H9 (cell line): ENCODE data around the gene SAT2. TPM values are rescaled to one million over a fixed set of nuclear protein-coding genes. Genes with fewer than 3 reads are reported as not detected.
A peak's percentile ranks its signal among the peaks of the same experiment; 100 is the strongest.

Experiments
- DNase-seq: peaks from one replicate; pipeline ENCODE4 v3.0.0-alpha.2; 2017
- H2AFZ ChIP-seq: one replicate; pipeline ENCODE4 v1.6.1; 2013; ENCODE audit warnings: mild to moderate bottlenecking, low read length, control low read depth, moderate library complexity
- H2AK5ac ChIP-seq: 2 replicates; pipeline ENCODE4 v1.6.1; 2013; ENCODE audit warnings: low read length, control low read depth, mixed read lengths; ENCODE audit not compliant: insufficient read length
- H2BK120ac ChIP-seq: one replicate; pipeline ENCODE4 v1.6.1; 2013; ENCODE audit warnings: low read depth, mild to moderate bottlenecking, low read length, control low read depth, inconsistent platforms; ENCODE audit not compliant: poor library complexity, severe bottlenecking
- H2BK12ac ChIP-seq: 2 replicates; pipeline ENCODE4 v1.6.1; 2013; ENCODE audit warnings: low read length, control low read depth, mixed read lengths, low read depth; ENCODE audit not compliant: insufficient read length
- H2BK15ac ChIP-seq: 2 replicates; pipeline ENCODE4 v1.6.1; 2013; ENCODE audit warnings: low read depth, low read length, control low read depth
- H2BK20ac ChIP-seq: one replicate; pipeline ENCODE4 v1.6.1; 2013; ENCODE audit warnings: low read depth, mild to moderate bottlenecking, low read length, control low read depth, inconsistent platforms; ENCODE audit not compliant: poor library complexity, severe bottlenecking
- H2BK5ac ChIP-seq: 2 replicates; pipeline ENCODE4 v1.6.1; 2013; ENCODE audit warnings: low read length, control low read depth, mixed read lengths; ENCODE audit not compliant: insufficient read length
- H3K14ac ChIP-seq: 2 replicates; pipeline ENCODE4 v1.6.1; 2013; ENCODE audit warnings: low read length, control low read depth; ENCODE audit not compliant: insufficient read depth
- H3K18ac ChIP-seq: 2 replicates; pipeline ENCODE4 v1.6.1; 2013; ENCODE audit warnings: low read depth, mild to moderate bottlenecking, mixed read lengths, low read length, control low read depth; ENCODE audit not compliant: insufficient read length
- H3K23ac ChIP-seq: 2 replicates; pipeline ENCODE4 v1.6.1; 2013; ENCODE audit warnings: low read length, control low read depth, mixed read lengths, low read depth; ENCODE audit not compliant: insufficient read length
- H3K23me2 ChIP-seq: 2 replicates; pipeline ENCODE4 v1.6.1; 2013; ENCODE audit warnings: low read depth, mild to moderate bottlenecking, mixed read lengths, low read length, control low read depth; ENCODE audit not compliant: insufficient read length, poor library complexity, severe bottlenecking
- H3K27ac ChIP-seq: 2 replicates; pipeline ENCODE4 v1.5.1; 2013; ENCODE audit warnings: low read length, control low read depth, mixed read lengths, low read depth; ENCODE audit not compliant: insufficient read length
- H3K27me3 ChIP-seq: 2 replicates; pipeline ENCODE4 v1.6.1; 2013; ENCODE audit warnings: low read length, control low read depth, inconsistent platforms; ENCODE audit not compliant: insufficient read depth
- H3K4ac ChIP-seq: 2 replicates; pipeline ENCODE4 v1.6.1; 2013; ENCODE audit warnings: low read depth, mild to moderate bottlenecking, control low read depth, inconsistent platforms, low read length, moderate library complexity
- H3K4me1 ChIP-seq: 2 replicates; pipeline ENCODE4 v1.6.1; 2013; ENCODE audit warnings: low read length, control low read depth, inconsistent platforms; ENCODE audit not compliant: insufficient read depth
- H3K4me2 ChIP-seq: 2 replicates; pipeline ENCODE4 v1.6.1; 2013; ENCODE audit warnings: low read length, control low read depth, mixed read lengths; ENCODE audit not compliant: insufficient read length, insufficient read depth
- H3K56ac ChIP-seq: 2 replicates; pipeline ENCODE4 v1.6.1; 2013; ENCODE audit warnings: low read depth, mild to moderate bottlenecking, mixed read lengths, low read length, control low read depth; ENCODE audit not compliant: insufficient read length
- H3K79me1 ChIP-seq: 2 replicates; pipeline ENCODE4 v1.6.1; 2013; ENCODE audit warnings: low read depth, mild to moderate bottlenecking, moderate library complexity, low read length, control low read depth, inconsistent platforms; ENCODE audit not compliant: insufficient read depth, poor library complexity, severe bottlenecking
- H3K79me2 ChIP-seq: 2 replicates; pipeline ENCODE4 v1.6.1; 2013; ENCODE audit warnings: low read length, control low read depth, inconsistent platforms; ENCODE audit not compliant: insufficient read depth
- H3K9ac ChIP-seq: 2 replicates; pipeline ENCODE4 v1.6.1; 2013; ENCODE audit warnings: low read length, control low read depth, mixed read lengths; ENCODE audit not compliant: insufficient read length; ENCODE audit errors: extremely low read depth
- H3K9me3 ChIP-seq: one replicate; pipeline ENCODE4 v1.6.1; 2013; ENCODE audit warnings: low read depth, low read length, inconsistent platforms; ENCODE audit not compliant: control insufficient read depth
- H3T11ph ChIP-seq: one replicate; pipeline ENCODE4 v1.6.1; 2013; ENCODE audit warnings: mild to moderate bottlenecking, low read length, control low read depth, inconsistent platforms
- H4K20me1 ChIP-seq: one replicate; pipeline ENCODE4 v1.6.1; 2013; ENCODE audit not compliant: control insufficient read depth, insufficient read length, insufficient read depth
- H4K5ac ChIP-seq: 2 replicates; pipeline ENCODE4 v1.6.1; 2013; ENCODE audit warnings: low read depth, mild to moderate bottlenecking, mixed read lengths, low read length, control low read depth; ENCODE audit not compliant: insufficient read length
- H4K8ac ChIP-seq: replicated peaks from 2 replicates; pipeline ENCODE4 v1.6.1; 2013; ENCODE audit warnings: low read length, control low read depth, mixed read lengths, low read depth; ENCODE audit not compliant: insufficient read length
- H4K91ac ChIP-seq: 2 replicates; pipeline ENCODE4 v1.6.1; 2013; ENCODE audit warnings: low read depth, mild to moderate bottlenecking, moderate library complexity, mixed read lengths, low read length, control low read depth; ENCODE audit not compliant: insufficient read length
- H3K27ac Mint-ChIP-seq, 3 experiments: 2 replicates in 2 of 3; 3 replicates in 1 of 3; pipeline ENCODE4 v1.8.0; 2020 to 2021; ENCODE audit warnings: mixed read lengths in 3 of 3, mild to moderate bottlenecking in 1 of 3, moderate library complexity in 1 of 3
- H3K27me3 Mint-ChIP-seq: 2 replicates; pipeline ENCODE4 v1.8.0; 2021; ENCODE audit warnings: low read depth, mild to moderate bottlenecking, moderate library complexity, mixed read lengths
- H3K36me3 Mint-ChIP-seq, 3 experiments: 2 replicates in 2 of 3; 3 replicates in 1 of 3; pipeline ENCODE4 v1.8.0; 2020 to 2021; ENCODE audit warnings: low read depth in 3 of 3, mixed read lengths in 3 of 3; ENCODE audit not compliant: insufficient read depth in 1 of 3
- H3K4me1 Mint-ChIP-seq, 2 experiments: 2 replicates each; pipeline ENCODE4 v1.8.0; 2020; ENCODE audit warnings: mixed read lengths in 2 of 2
- H3K4me3 Mint-ChIP-seq, 2 experiments: 2 replicates in 1 of 2; 3 replicates in 1 of 2; pipeline ENCODE4 v1.8.0; 2020 to 2021; ENCODE audit warnings: mild to moderate bottlenecking in 2 of 2, mixed read lengths in 2 of 2, moderate library complexity in 1 of 2
- H3K9me3 Mint-ChIP-seq, 2 experiments: 2 replicates in 1 of 2; 3 replicates in 1 of 2; pipeline ENCODE4 v1.8.0; 2020; ENCODE audit warnings: mild to moderate bottlenecking in 2 of 2, mixed read lengths in 2 of 2, moderate library complexity in 1 of 2
- WGBS: extraction: QIAGEN DNeasy Blood & Tissue Kit; methylation state at CpG from one replicate; pipeline ENCODE4 v1.1.7; 2013; ENCODE audit warnings: missing lambda C conversion rate, low lambda C conversion rate, mixed read lengths; ENCODE audit not compliant: insufficient read length; ENCODE audit errors: extremely low coverage; 5-methylcytosine and 5-hydroxymethylcytosine counted together
- total RNA-seq: library from RNA; stranded (reverse); gene quantifications from 2 replicates; pipeline ENCODE4 v1.2.1, GENCODE V29; 2021
- TF ChIP-seq, protein P1 (sequence below): fragments of 200-600 bp; sonication (generic); conservative IDR thresholded peaks from 3 replicates; pipeline ENCODE4 v1.8.0; 2021; ENCODE audit warnings: antibody characterized with exemption, mild to moderate bottlenecking

Gene SAT2
- total RNA-seq, 1 experiment from 2014 or later = 72.1 TPM

DNA sequence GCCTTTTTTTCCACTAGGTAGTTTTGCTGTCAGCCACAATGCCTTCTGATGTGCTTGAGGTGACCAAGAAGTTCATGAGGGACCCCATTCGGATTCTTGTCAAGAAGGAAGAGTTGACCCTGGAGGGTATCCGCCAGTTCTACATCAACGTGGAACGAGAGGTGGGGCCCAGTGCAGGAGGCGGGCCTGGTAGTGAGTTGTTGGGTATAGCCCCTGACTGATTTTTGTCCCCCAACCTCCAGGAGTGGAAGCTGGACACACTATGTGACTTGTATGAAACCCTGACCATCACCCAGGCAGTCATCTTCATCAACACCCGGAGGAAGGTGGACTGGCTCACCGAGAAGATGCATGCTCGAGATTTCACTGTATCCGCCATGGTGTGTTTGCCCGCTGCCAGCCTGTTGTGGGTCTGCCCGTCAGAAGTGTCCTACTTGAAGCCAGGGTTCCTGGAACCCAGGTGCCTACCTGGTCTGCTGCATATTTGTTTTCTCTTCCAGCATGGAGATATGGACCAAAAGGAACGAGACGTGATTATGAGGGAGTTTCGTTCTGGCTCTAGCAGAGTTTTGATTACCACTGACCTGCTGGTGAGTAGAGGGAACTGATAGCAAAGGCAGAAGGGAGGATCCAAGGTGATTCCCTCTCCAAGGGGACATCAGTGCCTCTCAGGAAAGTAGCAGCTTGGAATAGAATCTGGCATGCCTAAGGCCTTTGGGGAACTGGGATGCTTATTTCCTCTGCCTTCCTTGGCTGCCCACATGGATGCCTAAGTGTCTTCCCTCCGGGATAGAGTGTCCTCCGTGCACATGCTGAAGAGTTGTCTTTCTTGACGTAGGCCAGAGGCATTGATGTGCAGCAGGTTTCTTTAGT lies 50.1 kb downstream of the SAT2 start:
- Histone ChIP-seq H3T11ph (no peak overlapping the region), H3K4me2 (no peak overlapping the region), H2BK120ac (no peak overlapping the region), H3K79me1 (peaks cover 2% of the 10 kb centered on the region), H3K14ac (no peak overlapping the region), H3K9ac (no peak overlapping the region), H3K9me3 (no peaks in the 10 kb centered on the region), H3K4me1 (0 out of 2 replicates have a peak, but pooled peaks cover 4% of the 10 kb centered on the region), H3K79me2 (peaks cover 21% of the 10 kb centered on the region; the same call in 1 of the 2 replicates), H2AFZ (no peak overlapping the region), H2BK15ac (no peak overlapping the region), H3K56ac (no peak overlapping the region), H4K20me1 (no peaks in the 10 kb centered on the region), H3K18ac (no peak overlapping the region), H3K4ac (no peak overlapping the region), H4K91ac (no peak overlapping the region), H2BK5ac (no peak overlapping the region), H2AK5ac (no peak overlapping the region), H3K23ac (no peak overlapping the region), H4K8ac (no peak overlapping the region), H4K5ac (no peak overlapping the region), H3K23me2 (no peaks in the 10 kb centered on the region), H3K27ac (no peak overlapping the region), H2BK12ac (no peak overlapping the region), H2BK20ac (no peak overlapping the region), H3K27me3 (no peaks in the 10 kb centered on the region)
- H3K27ac Mint-ChIP-seq = peak overlapping the region in 2 of 3 experiments; percentile 74 to 96; a peak in 3 of 7 replicates
- peaks cover 3 to 7% of the 10 kb centered on the region in 2 experiments; a peak in 3 of 5 replicates for H3K9me3 Mint-ChIP-seq
- peaks cover 53 to 83% (median 66%) of the 10 kb centered on the region in 3 experiments for H3K36me3 Mint-ChIP-seq
- H3K4me1 Mint-ChIP-seq = peaks cover 53 to 56% of the 10 kb centered on the region in 2 experiments
- H3K27me3 Mint-ChIP-seq = peaks cover 10% of the 10 kb centered on the region
- TF ChIP-seq, protein P1, sequence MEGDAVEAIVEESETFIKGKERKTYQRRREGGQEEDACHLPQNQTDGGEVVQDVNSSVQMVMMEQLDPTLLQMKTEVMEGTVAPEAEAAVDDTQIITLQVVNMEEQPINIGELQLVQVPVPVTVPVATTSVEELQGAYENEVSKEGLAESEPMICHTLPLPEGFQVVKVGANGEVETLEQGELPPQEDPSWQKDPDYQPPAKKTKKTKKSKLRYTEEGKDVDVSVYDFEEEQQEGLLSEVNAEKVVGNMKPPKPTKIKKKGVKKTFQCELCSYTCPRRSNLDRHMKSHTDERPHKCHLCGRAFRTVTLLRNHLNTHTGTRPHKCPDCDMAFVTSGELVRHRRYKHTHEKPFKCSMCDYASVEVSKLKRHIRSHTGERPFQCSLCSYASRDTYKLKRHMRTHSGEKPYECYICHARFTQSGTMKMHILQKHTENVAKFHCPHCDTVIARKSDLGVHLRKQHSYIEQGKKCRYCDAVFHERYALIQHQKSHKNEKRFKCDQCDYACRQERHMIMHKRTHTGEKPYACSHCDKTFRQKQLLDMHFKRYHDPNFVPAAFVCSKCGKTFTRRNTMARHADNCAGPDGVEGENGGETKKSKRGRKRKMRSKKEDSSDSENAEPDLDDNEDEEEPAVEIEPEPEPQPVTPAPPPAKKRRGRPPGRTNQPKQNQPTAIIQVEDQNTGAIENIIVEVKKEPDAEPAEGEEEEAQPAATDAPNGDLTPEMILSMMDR = no peak
- H3K4me3 Mint-ChIP-seq = peak overlapping the region; percentile 12 to 24
- WGBS = no CpG with 5 or more reads among the region's 17 CpGs
- no peak for DNase-seq
